DMS53 (cell line): ENCODE measurements around the gene FYB1.

Experiments
- DNase-seq: peaks from one replicate; lab custom pipeline; 2025; lab: John Stamatoyannopoulos, UW

Gene FYB1

GRCh38 chr5:39083968-39084367 lies 135.4 kb downstream of the FYB1 start:
- DNase-seq: no peak

GRCh38 chr5:39082995-39083394 lies 136.4 kb downstream of the FYB1 start:
- no peak for DNase-seq

DNA sequence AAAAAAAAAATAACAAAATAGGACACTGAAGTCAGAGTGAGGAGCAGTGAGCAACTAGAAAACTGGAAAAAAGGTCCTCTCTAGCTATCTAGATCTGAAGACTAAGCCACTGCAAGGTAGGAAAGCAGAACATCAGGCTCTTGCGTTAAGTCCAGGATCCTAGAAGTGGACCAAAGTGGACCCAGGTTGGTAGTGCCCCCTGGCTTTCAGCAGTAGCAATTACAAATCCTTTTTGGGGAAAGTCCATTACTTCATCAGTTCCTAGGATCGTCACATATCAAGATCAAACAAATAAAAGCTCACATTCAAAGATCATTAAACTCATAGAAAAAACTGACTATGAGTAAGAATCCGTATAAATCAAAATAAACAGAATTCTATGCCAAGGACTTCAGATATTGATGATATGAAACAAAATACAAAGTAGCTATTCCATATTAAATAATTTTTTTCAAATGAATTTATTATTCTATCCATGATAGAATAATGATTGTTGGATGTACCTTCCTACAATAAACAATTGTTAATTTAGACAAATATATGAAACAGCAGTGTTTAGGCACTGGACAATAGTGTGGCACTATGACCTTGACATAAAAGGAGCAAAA lies 138.7 kb downstream of the FYB1 start:
- DNase-seq: peak; percentile 76

GRCh38 chr5:39080168-39080567 lies 139.2 kb downstream of the FYB1 start:
- DNase-seq: no peak

DNA sequence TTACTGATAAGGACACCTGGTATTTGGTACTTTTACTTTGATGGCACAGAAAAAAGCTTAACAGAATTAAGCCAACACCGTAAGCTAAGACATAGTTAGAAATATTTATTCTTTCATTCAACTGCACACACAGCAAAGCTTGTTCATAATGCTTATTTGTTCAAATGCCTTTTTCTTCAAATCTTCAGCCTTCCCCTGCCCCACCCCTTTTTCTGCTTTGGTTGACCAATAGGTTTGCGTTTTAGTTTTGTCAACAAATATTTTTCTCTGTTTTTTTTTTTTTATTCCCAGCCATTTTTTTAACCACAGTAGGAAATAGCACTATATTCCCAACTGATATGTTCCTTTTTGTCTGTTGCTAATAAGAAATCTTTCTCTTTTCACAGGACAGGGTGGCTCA lies 140.2 kb downstream of the FYB1 start:
- DNase-seq: no peak

DNA sequence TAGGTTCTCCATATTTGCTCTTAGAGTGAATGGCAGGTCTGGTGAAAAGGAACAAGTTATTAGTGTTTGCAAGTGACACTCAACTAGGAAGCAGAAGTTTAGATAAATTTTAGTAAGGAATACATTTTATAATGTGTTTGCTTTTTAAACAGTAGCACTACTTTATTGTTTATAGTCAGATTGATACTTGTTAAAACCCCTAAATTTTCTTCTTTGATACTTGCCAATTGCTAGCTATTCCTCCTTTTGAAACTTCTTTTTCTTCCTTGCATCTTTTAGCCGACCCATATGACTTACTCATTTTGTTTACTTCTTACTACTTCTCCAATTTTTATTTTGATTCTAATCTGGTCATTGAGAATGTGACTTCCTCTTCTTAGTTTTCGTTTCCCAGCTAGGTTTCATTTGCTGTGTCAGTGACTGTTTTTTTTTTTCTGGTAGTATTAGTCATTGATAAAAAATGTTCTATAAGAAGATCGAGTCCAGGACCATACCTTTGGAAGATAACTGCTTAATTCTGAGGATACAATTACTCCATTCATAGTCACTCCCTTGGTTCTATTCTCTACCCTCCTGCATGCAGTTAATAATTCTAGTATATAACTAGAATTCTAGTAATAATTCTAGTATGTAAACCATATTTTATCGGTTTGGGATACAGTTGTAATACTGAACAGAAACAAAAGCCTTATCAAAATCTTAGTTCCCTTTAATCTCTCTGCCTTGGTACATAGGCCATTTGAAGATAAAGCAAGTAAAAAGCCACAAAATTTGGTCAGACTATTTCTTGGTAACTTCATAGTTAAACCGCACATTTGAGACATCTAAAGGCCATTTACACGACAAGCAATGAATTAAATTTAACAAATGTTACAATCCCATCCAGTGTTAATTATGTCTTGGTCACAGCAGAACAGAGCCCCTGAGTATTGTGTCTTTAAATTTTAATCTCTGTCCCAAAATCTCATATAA lies 142.3 kb downstream of the FYB1 start:
- no peak for DNase-seq

DNA sequence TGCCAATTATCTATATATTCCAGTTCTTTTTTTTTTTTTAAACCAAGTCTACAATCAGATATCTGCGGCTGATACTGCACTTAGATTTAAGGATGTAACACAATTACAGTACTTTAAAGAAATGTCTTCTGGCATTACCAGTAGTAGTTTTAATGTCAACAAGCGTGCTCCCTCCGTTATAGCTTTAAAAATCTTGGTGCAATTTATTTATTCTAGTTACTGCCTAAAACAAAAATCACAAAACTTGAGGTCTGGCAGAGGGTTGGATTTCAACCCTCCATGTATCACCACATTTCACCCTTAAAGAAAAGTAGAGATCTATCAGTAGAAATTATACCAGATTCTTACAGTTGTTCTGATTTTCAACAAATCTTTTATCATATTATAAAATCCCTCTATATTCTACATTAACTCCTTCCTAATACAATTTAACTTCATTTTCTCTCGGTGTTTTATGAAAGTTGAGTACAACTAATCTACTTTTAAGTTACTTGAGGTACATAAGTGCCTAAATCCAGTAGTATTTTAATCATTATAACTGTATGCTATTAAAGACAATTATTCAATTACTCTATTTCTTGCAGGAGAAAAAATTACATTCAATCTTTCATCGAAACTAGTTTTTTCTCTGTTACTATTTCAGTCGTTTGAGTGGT lies 143.1 kb downstream of the FYB1 start:
- no peak for DNase-seq

GRCh38 chr5:39074017-39074814 lies 145.1 kb downstream of the FYB1 start, which contains the start of gene RICTOR:
RICTOR (minus strand) TSS chr5:39074399; CDS start chr5:39074377, 22 bp downstream.
- DNase-seq: peak; percentile 92

DNA sequence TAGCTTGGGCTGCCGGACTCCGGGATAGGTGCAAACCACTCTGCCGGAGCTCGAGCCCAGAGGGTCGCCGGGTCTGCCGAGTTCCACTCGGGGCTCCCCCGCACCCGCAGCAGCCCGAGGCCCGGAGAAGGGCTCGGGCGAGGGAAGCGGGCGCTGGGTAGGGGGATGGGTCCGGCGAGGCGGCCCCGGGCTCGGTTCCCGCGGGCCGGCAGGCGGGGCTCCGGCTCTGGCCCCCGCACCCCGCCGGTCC lies 145.7 kb downstream of the FYB1 start:
- DNase-seq: peak; percentile 72

- peak; percentile 80 for DNase-seq
Measured at GRCh38 chr5:39072925-39073766, 146.2 kb downstream of the FYB1 start.

GRCh38 chr5:39068099-39068498 lies 151.3 kb downstream of the FYB1 start:
- DNase-seq: no peak

- DNase-seq: no peak
Measured at GRCh38 chr5:39064450-39064849, 154.9 kb downstream of the FYB1 start.

GRCh38 chr5:39063037-39063436 lies 156.3 kb downstream of the FYB1 start:
- DNase-seq: no peak

DNA sequence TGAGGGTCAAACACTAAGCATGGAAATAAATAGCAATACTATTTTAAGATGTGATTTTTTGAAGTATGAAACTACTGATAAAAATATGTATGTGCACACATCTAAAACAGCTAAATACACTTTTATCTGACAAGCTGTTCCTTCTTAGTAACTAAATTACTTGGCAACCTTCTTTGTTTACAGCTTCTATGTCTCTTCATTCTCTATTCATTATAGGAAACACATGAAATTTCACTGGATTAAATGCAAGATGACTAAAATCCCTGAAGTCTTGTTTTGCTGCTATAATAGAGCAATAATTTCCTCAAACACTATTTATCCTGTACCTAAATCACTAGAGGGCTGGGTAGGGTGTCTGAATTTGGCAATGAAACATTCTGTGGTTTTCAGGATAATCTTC lies 156.8 kb downstream of the FYB1 start:
- no peak for DNase-seq

GRCh38 chr5:39062104-39062503 lies 157.3 kb downstream of the FYB1 start:
- DNase-seq: no peak

GRCh38 chr5:39059064-39059463 lies 160.3 kb downstream of the FYB1 start:
- no peak for DNase-seq

GRCh38 chr5:39058178-39058921 lies 161.0 kb downstream of the FYB1 start:
- DNase-seq: no peak

DNA sequence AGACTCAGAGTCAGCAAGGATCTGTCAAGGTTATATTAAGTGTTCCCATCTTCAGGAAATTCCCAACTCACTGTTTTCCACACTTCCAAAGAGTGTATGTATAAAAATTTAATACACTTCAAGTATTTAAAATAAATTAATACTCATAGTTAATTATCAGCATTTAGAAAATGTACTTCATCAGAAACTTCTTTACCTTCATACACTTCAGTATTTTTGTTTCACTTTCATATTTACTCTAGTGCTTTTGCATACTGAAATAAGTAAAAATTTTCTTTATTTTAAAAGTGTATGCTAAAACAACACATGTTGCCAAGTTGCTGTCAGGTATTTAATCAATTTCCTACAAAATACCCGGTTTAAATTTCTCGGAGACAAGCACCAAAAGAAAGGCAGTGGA lies 161.6 kb downstream of the FYB1 start:
- DNase-seq: peak; percentile 1

GRCh38 chr5:39055768-39056398 lies 163.5 kb downstream of the FYB1 start:
- DNase-seq: peak; percentile 17
